Bronchial epithelial cell (primary cell): ENCODE measurements around the gene DRAXIN. TPM values are rescaled to one million over a fixed set of nuclear protein-coding genes. Genes with fewer than 3 reads are reported as not detected.

ENCODE experiments used
- DNase-seq: peaks from one replicate; pipeline ENCODE4 v3.0.0-alpha.2; 2010; ENCODE audit warnings: low read depth
- FAIRE-seq: peaks from 2 replicates; lab custom pipeline; 2011; peaks lifted over from hg19 to GRCh38; lab: Jason Lieb, UNC
- H3K27me3 ChIP-seq: 2 replicates; pipeline ENCODE4 v1.5.1; 2011; ENCODE audit warnings: low read length; ENCODE audit not compliant: control insufficient read depth, insufficient read depth
- H3K36me3 ChIP-seq: 2 replicates; pipeline ENCODE4 v1.5.1; 2011; ENCODE audit warnings: low read length; ENCODE audit not compliant: control insufficient read depth, insufficient read depth
- H3K4me3 ChIP-seq: 2 replicates; pipeline ENCODE4 v1.5.1; 2011; ENCODE audit warnings: mild to moderate bottlenecking, low read depth, low read length, control low read depth
- total RNA-seq: library from RNA; depleted of rRNA; stranded (reverse); fragments of >200 nt; gene quantifications from 2 replicates; pipeline ENCODE4 v1.2.1, GENCODE V29; 2014
- TF ChIP-seq, protein P1 (sequence below): IDR thresholded peaks from 2 replicates; pipeline ENCODE4 v1.5.1; 2011; ENCODE audit warnings: mild to moderate bottlenecking, moderate library complexity, low read length, control low read depth, inconsistent platforms; ENCODE audit not compliant: insufficient read depth, severe bottlenecking

The DRAXIN gene
- total RNA-seq, 1 donor from 2014 or later: not detected

DNA sequence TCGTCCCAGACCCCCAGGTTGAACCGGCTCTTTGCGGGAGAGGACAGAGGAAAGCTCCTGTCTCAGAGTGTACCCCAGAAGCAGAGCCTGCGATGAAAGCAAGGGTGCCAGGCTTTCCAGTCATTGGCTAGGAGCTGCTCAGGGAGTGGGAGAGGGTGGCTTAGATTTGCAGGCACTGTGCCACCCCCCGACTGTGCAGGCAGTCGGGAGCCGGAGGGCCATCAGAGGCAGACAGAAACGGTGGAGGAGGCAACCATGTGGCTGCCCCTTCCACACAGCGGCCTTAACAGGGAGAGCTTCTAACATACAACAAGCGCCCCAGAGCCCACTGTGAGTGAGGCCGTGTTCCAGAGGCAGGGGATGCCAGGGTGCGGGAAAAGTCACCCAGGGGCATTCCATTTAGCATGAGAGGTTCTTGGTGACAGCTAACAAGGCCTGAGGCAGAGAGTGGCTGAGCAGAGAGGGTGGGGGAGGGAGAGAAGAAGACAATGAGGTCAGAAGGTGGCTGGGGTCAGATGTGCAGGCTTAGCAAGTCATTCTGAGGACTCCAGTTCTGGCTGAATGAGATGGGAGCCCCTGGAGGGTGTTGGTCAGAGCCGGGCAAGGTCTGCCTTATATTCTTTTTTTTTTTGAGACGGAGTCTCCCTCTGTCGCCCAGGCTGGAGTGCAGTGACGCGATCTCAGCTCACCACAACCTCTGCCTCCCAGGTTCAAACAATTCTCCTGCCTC lies 61.0 kb downstream of the DRAXIN start:
- no peaks in the 10 kb centered on the region for H3K27me3 ChIP-seq
- FAIRE-seq: no peak
- TF ChIP-seq, protein P1, sequence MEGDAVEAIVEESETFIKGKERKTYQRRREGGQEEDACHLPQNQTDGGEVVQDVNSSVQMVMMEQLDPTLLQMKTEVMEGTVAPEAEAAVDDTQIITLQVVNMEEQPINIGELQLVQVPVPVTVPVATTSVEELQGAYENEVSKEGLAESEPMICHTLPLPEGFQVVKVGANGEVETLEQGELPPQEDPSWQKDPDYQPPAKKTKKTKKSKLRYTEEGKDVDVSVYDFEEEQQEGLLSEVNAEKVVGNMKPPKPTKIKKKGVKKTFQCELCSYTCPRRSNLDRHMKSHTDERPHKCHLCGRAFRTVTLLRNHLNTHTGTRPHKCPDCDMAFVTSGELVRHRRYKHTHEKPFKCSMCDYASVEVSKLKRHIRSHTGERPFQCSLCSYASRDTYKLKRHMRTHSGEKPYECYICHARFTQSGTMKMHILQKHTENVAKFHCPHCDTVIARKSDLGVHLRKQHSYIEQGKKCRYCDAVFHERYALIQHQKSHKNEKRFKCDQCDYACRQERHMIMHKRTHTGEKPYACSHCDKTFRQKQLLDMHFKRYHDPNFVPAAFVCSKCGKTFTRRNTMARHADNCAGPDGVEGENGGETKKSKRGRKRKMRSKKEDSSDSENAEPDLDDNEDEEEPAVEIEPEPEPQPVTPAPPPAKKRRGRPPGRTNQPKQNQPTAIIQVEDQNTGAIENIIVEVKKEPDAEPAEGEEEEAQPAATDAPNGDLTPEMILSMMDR: no peak

DNA sequence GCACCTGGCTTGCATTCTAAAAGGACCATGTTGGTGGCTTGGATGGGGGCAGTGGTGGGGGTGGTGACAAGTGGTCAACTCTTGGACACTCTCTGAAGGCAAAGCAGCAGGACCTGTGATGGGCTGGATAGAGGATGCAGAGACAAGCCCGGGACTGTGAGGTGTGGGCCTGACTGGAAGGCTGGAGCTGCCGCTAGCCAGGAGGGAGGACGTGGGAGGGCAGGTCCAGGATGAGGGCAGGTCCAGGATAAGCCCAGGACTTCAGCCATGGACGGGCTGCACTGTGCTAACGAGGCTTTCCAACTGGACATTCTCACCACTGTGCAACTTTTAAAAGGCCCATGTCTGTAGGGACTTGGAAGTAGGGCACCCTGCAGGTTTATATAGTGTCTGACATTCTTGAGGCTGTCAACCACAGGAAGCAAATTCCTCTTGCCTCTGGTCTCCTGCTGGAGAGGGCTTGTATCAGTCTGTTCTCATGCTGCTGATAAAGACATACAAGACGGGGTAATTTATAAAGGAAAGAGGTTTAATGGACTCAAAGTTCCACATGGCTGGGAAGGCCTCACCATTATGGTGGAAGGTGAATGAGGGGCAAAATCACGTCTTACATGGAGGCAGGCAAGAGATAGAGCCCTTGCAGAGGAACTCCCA lies 62.2 kb downstream of the DRAXIN start:
- FAIRE-seq (peak; percentile 43), DNase-seq (no peak)
- H3K36me3 ChIP-seq: peaks cover 6% of the 10 kb centered on the region
- no peak overlapping the region for H3K4me3 ChIP-seq
- TF ChIP-seq, protein P1: no peak
- H3K27me3 ChIP-seq: no peaks in the 10 kb centered on the region

More for the DNA sequence above, 61.0 kb downstream of the DRAXIN start:
- peaks cover 17% of the 10 kb centered on the region for H3K36me3 ChIP-seq
- DNase-seq: no peak
- H3K4me3 ChIP-seq: no peak overlapping the region

DNA sequence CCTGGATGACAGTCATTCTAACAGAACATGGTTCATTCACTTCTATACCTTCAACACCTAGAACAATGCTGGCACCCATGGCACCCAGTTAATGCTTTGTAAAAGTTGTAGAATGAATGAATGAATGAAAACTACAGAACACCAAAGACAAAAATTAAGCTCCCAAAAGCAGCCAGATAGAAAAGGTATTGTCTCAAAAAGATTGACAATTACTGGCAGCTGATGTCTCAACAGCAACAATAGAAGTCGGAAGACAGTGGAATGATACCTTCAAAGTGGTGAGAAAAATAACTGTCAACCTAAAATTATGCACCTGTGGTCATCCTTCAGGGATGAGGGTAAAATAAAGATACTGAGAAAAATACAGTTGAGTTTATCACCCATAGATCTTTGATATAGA lies 65.5 kb downstream of the DRAXIN start:
- H3K4me3 ChIP-seq: no peak overlapping the region
- no peaks in the 10 kb centered on the region for H3K36me3 ChIP-seq
- peaks cover 7% of the 10 kb centered on the region for H3K27me3 ChIP-seq
- no peak for FAIRE-seq
- DNase-seq: no peak
- TF ChIP-seq, protein P1: no peak

DNA sequence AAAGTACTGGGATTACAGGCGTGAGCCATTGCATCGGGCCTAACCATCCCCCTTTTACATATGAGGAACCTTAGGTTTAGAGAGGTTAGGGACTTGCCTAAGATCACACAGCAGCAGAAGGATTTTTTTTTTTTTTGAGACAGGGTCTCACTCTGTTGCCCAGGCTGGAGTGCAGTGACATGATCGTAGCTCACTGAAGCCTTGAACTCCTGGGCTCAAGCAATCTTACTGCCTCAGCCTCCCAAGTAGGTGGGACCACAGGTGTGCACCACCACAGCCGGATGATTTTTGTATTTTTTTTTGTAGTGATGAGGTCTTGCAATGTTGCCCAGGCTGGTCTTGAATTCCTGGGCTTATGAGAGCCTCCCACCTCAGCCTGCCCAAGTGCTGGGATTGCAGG lies 68.3 kb downstream of the DRAXIN start:
- no peak overlapping the region for H3K4me3 ChIP-seq
- FAIRE-seq: no peak

DNA sequence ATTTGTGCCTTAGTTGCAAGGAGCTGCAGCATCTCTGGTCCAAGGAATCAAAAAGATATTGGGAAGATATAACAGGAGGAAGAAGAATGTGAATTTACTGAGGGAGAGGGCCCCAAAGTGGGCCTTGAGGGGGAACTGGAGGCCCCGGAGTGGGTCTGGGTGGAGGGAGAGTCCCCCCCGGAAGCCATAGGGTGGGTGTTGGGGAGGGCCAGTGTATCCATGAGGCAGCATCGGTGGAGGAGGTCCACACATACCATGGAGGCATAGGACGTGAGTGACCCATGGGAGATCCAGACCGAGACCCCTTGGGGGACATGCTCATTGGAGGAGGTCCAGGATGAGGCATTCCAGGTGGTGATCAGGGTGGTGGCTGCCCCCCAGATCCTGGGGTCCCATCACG lies 69.8 kb downstream of the DRAXIN start:
- FAIRE-seq (no peak), DNase-seq (no peak)
- Histone ChIP-seq H3K36me3 (no peaks in the 10 kb centered on the region), H3K4me3 (no peak overlapping the region), H3K27me3 (peaks cover 11% of the 10 kb centered on the region)
- TF ChIP-seq, protein P1: no peak

More for the DNA sequence above, 68.3 kb downstream of the DRAXIN start:
- no peak for DNase-seq
- H3K27me3 ChIP-seq: peaks cover 11% of the 10 kb centered on the region
- TF ChIP-seq, protein P1: no peak
- H3K36me3 ChIP-seq: no peaks in the 10 kb centered on the region
